H1 (cell line): ENCODE data around the gene DPYD.

Experiments used
- CBX5 ChIP-seq: fragments of 300-800, 300-1000 bp; sonication (generic); IDR thresholded peaks from 2 replicates; pipeline ENCODE4 v1.7.1; 2016; ENCODE audit warnings: antibody characterized with exemption, low read length, low read depth
- CEBPB ChIP-seq: IDR thresholded peaks from 2 replicates; pipeline ENCODE4 v1.6.1; 2012; ENCODE audit warnings: low read depth, low read length
- CTCF ChIP-seq, 3 experiments: IDR thresholded peaks; 1 replicate in 2 of 3; 2 replicates in 1 of 3; pipeline versions ENCODE4 v1.5.1 to v1.6.1; 2011; ENCODE audit warnings: low read length in 3 of 3, mild to moderate bottlenecking in 3 of 3, inconsistent platforms in 2 of 3, low read depth in 1 of 3, moderate library complexity in 1 of 3; ENCODE audit not compliant: insufficient read depth in 1 of 3; ENCODE audit errors: control extremely low read depth in 1 of 3
- EP300 ChIP-seq, 2 experiments: IDR thresholded peaks; 1 replicate in 1 of 2; 2 replicates in 1 of 2; pipeline ENCODE4 v1.6.1; 2011 to 2012; ENCODE audit warnings: low read depth in 2 of 2, low read length in 2 of 2, mild to moderate bottlenecking in 2 of 2, borderline replicate concordance in 1 of 2, inconsistent platforms in 1 of 2, moderate library complexity in 1 of 2
- HDAC2 ChIP-seq, 2 experiments: fragments of 300-600 bp in 1 of 2; sonication (generic) in 1 of 2; IDR thresholded peaks; 2 replicates each; pipeline ENCODE4 v1.6.1; 2011 to 2012; ENCODE audit warnings: low read depth in 2 of 2, low read length in 2 of 2, mild to moderate bottlenecking in 2 of 2, moderate library complexity in 2 of 2, borderline replicate concordance in 1 of 2, inconsistent platforms in 1 of 2
- MAX ChIP-seq: IDR thresholded peaks from 2 replicates; pipeline ENCODE4 v1.6.1; 2012; ENCODE audit warnings: inconsistent platforms
- POLR2A ChIP-seq, 2 experiments: IDR thresholded peaks; 1 replicate in 1 of 2; 2 replicates in 1 of 2; pipeline ENCODE4 v1.6.1; 2011; ENCODE audit warnings: low read depth in 2 of 2, low read length in 2 of 2, mild to moderate bottlenecking in 2 of 2; ENCODE audit errors: control extremely low read depth in 1 of 2
- POLR2AphosphoS5 ChIP-seq: IDR thresholded peaks from 2 replicates; pipeline ENCODE4 v1.6.1; 2011; ENCODE audit warnings: low read depth, low read length
- RFX5 ChIP-seq: IDR thresholded peaks from 2 replicates; pipeline ENCODE4 v1.6.1; 2011; ENCODE audit warnings: low read depth, low read length, improper control_type of control experiment, borderline replicate concordance
- SP2 ChIP-seq: IDR thresholded peaks from 2 replicates; pipeline ENCODE4 v1.6.1; 2012; ENCODE audit warnings: mild to moderate bottlenecking, low read length, inconsistent platforms
- TAF1 ChIP-seq: IDR thresholded peaks from 2 replicates; pipeline ENCODE4 v1.6.1; 2011; ENCODE audit warnings: mild to moderate bottlenecking, low read depth, low read length
- TEAD4 ChIP-seq: IDR thresholded peaks from 2 replicates; pipeline ENCODE4 v1.6.1; 2012; ENCODE audit warnings: low read depth, low read length, inconsistent platforms, mixed read lengths
- USF2 ChIP-seq: IDR thresholded peaks from 2 replicates; pipeline ENCODE4 v1.6.1; 2011; ENCODE audit warnings: low read length, improper control_type of control experiment
- ZNF274 ChIP-seq: IDR thresholded peaks from 2 replicates; pipeline ENCODE4 v1.7.0; 2012; ENCODE audit warnings: low read length, borderline replicate concordance; ENCODE audit errors: extremely low read depth

GRCh38 chr1:97593192-97593591 is 327.6 kb downstream of the DPYD start:
- TF ChIP-seq CBX5 (no peak), RFX5 (no peak), SP2 (no peak), CEBPB (no peak), USF2 (no peak), POLR2AphosphoS5 (no peak), CTCF (IDR thresholded peaks at IDR 0.05; ENCODE audit: control extremely low read depth in 1 of 3, insufficient read depth in 1 of 3, low read depth in 1 of 3, low read length in 3 of 3) (no peak), TAF1 (no peak), ZNF274 (no peak), HDAC2 (IDR thresholded peaks at IDR 0.05; ENCODE audit: borderline replicate concordance in 1 of 2, low read depth in 2 of 2, low read length in 2 of 2) (no peak), MAX (no peak), EP300 (IDR thresholded peaks at IDR 0.05; ENCODE audit: borderline replicate concordance in 1 of 2, low read depth in 2 of 2, low read length in 2 of 2) (no peak), POLR2A (IDR thresholded peaks at IDR 0.05; ENCODE audit: control extremely low read depth in 1 of 2, low read depth in 2 of 2, low read length in 2 of 2) (no peak), TEAD4 (no peak)
